Urinary bladder (tissue), 4 donors: Measurements from ENCODE around the gene RNLS. TPM values are rescaled to one million over a fixed set of nuclear protein-coding genes. Genes with fewer than 3 reads are reported as not detected.
A peak's percentile ranks its signal among the peaks of the same experiment; 100 is the strongest.

Experiments
- DNase-seq: peaks from one replicate; pipeline ENCODE4 v3.0.0-alpha.2; 2015; ENCODE audit errors: extremely low spot score
- H3K27ac ChIP-seq: one replicate; pipeline ENCODE4 v1.5.1; 2013; ENCODE audit warnings: low read depth, mild to moderate bottlenecking, moderate library complexity
- H3K36me3 ChIP-seq: one replicate; pipeline ENCODE4 v1.6.1; 2013; ENCODE audit warnings: mild to moderate bottlenecking, moderate library complexity; ENCODE audit not compliant: insufficient read depth
- H3K4me1 ChIP-seq: one replicate; pipeline ENCODE4 v1.6.1; 2013; ENCODE audit warnings: mild to moderate bottlenecking, moderate library complexity; ENCODE audit not compliant: insufficient read depth
- H3K4me3 ChIP-seq: one replicate; pipeline ENCODE4 v1.5.1; 2013; ENCODE audit warnings: low read depth, low read length
- whole genome bisulfite sequencing: extraction: QIAGEN DNeasy Blood & Tissue Kit; methylation state at CpG from one replicate; pipeline ENCODE4 v1.1.7; 2013; 5-methylcytosine and 5-hydroxymethylcytosine counted together
- polyA plus RNA-seq: library from polyadenylated mRNA; stranded (reverse); fragments of 200-250 nt; gene quantifications from one replicate; pipeline ENCODE4 v1.2.3, GENCODE V29; 2013
- total RNA-seq: library from RNA; depleted of rRNA; stranded (reverse); fragments of >200 nt; gene quantifications from one replicate; pipeline ENCODE4 v1.2.3, GENCODE V29; 2014
- donor health status: healthy with polysubstance abuse.
- donor health status: healthy.

Gene RNLS
- total and polyA plus RNA-seq, 2 donors, result 6.1 to 6.3 TPM

GRCh38 chr10:88386204-88386788 is 196.8 kb downstream of the RNLS start:
- WGBS, result 14% methylated on average over 3 of the region's 3 CpGs

GRCh38 chr10:88385601-88386203 is 197.4 kb downstream of the RNLS start:
- H3K27ac ChIP-seq, result peak overlapping the region; percentile 40
- peaks cover 1% of the 10 kb centered on the region for H3K4me1 ChIP-seq
- no peak for DNase-seq
- WGBS, result 62% methylated on average over 11 of the region's 11 CpGs
- H3K36me3 ChIP-seq, result no peaks in the 10 kb centered on the region
- no peak overlapping the region for H3K4me3 ChIP-seq

More at GRCh38 chr10:88386204-88386788, 196.8 kb downstream of the RNLS start:
- peak overlapping the region; percentile 66 for H3K27ac ChIP-seq
- H3K4me3 ChIP-seq, result no peak overlapping the region
- no peak for DNase-seq
- no peaks in the 10 kb centered on the region for H3K36me3 ChIP-seq
- H3K4me1 ChIP-seq, result peaks cover 1% of the 10 kb centered on the region

DNA sequence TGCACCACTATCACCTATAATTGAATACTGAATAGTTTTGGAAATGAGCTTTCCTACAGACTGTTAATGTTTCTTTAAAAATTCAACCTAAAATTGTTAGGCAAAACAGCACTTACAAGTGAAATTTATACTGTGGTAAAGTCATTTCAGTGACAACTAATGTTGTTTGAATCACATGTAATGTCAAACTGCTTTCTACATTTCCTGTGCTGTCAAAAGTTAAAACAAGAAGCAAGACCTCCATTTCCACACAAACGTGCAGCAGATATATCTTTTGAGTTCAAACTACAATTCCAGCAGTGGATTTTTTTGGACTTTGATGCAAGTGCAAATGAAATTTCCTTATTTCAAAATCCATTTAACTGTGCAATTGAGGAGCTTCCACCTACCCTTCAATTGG is 199.8 kb downstream of the RNLS start:
- Histone ChIP-seq H3K27ac (no peak overlapping the region), H3K4me3 (no peak overlapping the region), H3K36me3 (no peaks in the 10 kb centered on the region), H3K4me1 (peaks cover 1% of the 10 kb centered on the region)
- DNase-seq, result no peak
- WGBS, result 64% methylated on average over 1 of the region's 1 CpG

GRCh38 chr10:88382699-88383098 is 200.4 kb downstream of the RNLS start:
- 96% methylated on average over 2 of the region's 2 CpGs for WGBS
- no peak for DNase-seq
- H3K36me3 ChIP-seq, result no peaks in the 10 kb centered on the region

GRCh38 chr10:88379575-88379974 is 203.5 kb downstream of the RNLS start:
- Histone ChIP-seq H3K4me3 (no peak overlapping the region), H3K27ac (no peak overlapping the region), H3K36me3 (no peaks in the 10 kb centered on the region), H3K4me1 (no peaks in the 10 kb centered on the region)
- no peak for DNase-seq
- WGBS, result 65% methylated on average over 2 of the region's 2 CpGs

More at GRCh38 chr10:88382699-88383098, 200.4 kb downstream of the RNLS start:
- H3K4me1 ChIP-seq, result no peaks in the 10 kb centered on the region
- no peak overlapping the region for H3K4me3 ChIP-seq
- no peak overlapping the region for H3K27ac ChIP-seq

- no peaks in the 10 kb centered on the region for H3K36me3 ChIP-seq
- 94% methylated on average over 1 of the region's 1 CpG for WGBS
- H3K4me1 ChIP-seq, result no peaks in the 10 kb centered on the region
- H3K27ac ChIP-seq, result no peak overlapping the region
- no peak overlapping the region for H3K4me3 ChIP-seq
- DNase-seq, result no peak
Observed at GRCh38 chr10:88377510-88377909, 205.6 kb downstream of the RNLS start.

GRCh38 chr10:88374392-88375175 is 208.5 kb downstream of the RNLS start:
- no peak overlapping the region for H3K4me3 ChIP-seq
- no peaks in the 10 kb centered on the region for H3K36me3 ChIP-seq
- DNase-seq, result no peak
- no peaks in the 10 kb centered on the region for H3K4me1 ChIP-seq
- H3K27ac ChIP-seq, result no peak overlapping the region
- WGBS, result 95% methylated on average over 4 of the region's 4 CpGs

- DNase-seq, result no peak
- H3K27ac ChIP-seq, result no peak overlapping the region
- no peaks in the 10 kb centered on the region for H3K4me1 ChIP-seq
- H3K36me3 ChIP-seq, result no peaks in the 10 kb centered on the region
- H3K4me3 ChIP-seq, result no peak overlapping the region
Observed at GRCh38 chr10:88372881-88373592, 210.1 kb downstream of the RNLS start.

- no peak for DNase-seq
- no peaks in the 10 kb centered on the region for H3K36me3 ChIP-seq
- no peaks in the 10 kb centered on the region for H3K4me1 ChIP-seq
- no peak overlapping the region for H3K4me3 ChIP-seq
- no peak overlapping the region for H3K27ac ChIP-seq
- WGBS, result 68% methylated on average over 8 of the region's 8 CpGs
Observed at GRCh38 chr10:88372051-88372715, 210.9 kb downstream of the RNLS start.

- H3K4me3 ChIP-seq, result no peak overlapping the region
- H3K36me3 ChIP-seq, result no peaks in the 10 kb centered on the region
- WGBS, result 58% methylated on average over 2 of the region's 2 CpGs
- H3K27ac ChIP-seq, result no peak overlapping the region
- DNase-seq, result no peak
- H3K4me1 ChIP-seq, result no peaks in the 10 kb centered on the region
Observed at GRCh38 chr10:88370713-88371112, 212.4 kb downstream of the RNLS start.

GRCh38 chr10:88366772-88367171 is 216.3 kb downstream of the RNLS start:
- Histone ChIP-seq H3K36me3 (no peaks in the 10 kb centered on the region), H3K4me1 (no peaks in the 10 kb centered on the region), H3K4me3 (no peak overlapping the region), H3K27ac (no peak overlapping the region)
- DNase-seq, result no peak
- WGBS, result 97% methylated on average over 2 of the region's 2 CpGs

GRCh38 chr10:88361995-88362807 is 220.9 kb downstream of the RNLS start:
- no peaks in the 10 kb centered on the region for H3K4me1 ChIP-seq
- no peaks in the 10 kb centered on the region for H3K36me3 ChIP-seq
- H3K27ac ChIP-seq, result no peak overlapping the region
- no peak for DNase-seq
- H3K4me3 ChIP-seq, result no peak overlapping the region
- 77% methylated on average over 7 of the region's 7 CpGs for WGBS
